ENCODE measurements around the gene MED6.

- TF ChIP-seq CTCF (conservative IDR thresholded peaks at IDR 0.05 in 1 of 2, IDR thresholded peaks at IDR 0.05 in 1 of 2; ENCODE audit: extremely low read depth in 1 of 2, insufficient read depth in 1 of 2, low read depth in 1 of 2, low read length in 2 of 2) (no peak), EZH2 (IDR thresholded peaks at IDR 0.05; ENCODE audit: borderline replicate concordance, low read length) (no peak)
Measured at GRCh38 chr14:70600382-70601157, at the start of gene MED6.
